Prostate gland (tissue), 2 donors: ENCODE measurements around the gene GNRH2. TPM values are rescaled to one million over a fixed set of nuclear protein-coding genes. Genes with fewer than 3 reads are reported as not detected.

ENCODE experiments used
- DNase-seq: peaks from one replicate; pipeline ENCODE4 v3.0.0-alpha.2; 2019; ENCODE audit warnings: low spot score
- H3K27ac ChIP-seq, 2 donors: fragments of 200-600 bp; sonication (generic); 2 replicates each; pipeline ENCODE4 v1.5.1; 2017 to 2019
- H3K27me3 ChIP-seq: fragments of 200-600 bp; sonication (generic); replicated peaks from 2 replicates; pipeline ENCODE4 v1.5.1; 2019; ENCODE audit not compliant: insufficient read depth
- H3K36me3 ChIP-seq, 2 donors: fragments of 200-600 bp; sonication (generic); 1 replicate in 1 of 2; 2 replicates in 1 of 2; pipeline versions ENCODE4 v1.5.1 to v1.8.1; 2017 to 2019
- H3K4me1 ChIP-seq: fragments of 200-600 bp; sonication (generic); replicated peaks from 2 replicates; pipeline ENCODE4 v1.5.1; 2019
- H3K4me3 ChIP-seq, 2 donors: fragments of 200-600 bp; sonication (generic); 2 replicates each; pipeline ENCODE4 v1.5.1; 2017 to 2019
- H3K9me3 ChIP-seq: fragments of 200-600 bp; sonication (generic); 2 replicates; pipeline ENCODE4 v1.5.1; 2017
- POLR2A ChIP-seq: fragments of 450-650 bp; IDR thresholded peaks from one replicate; pipeline ENCODE4 v1.6.1; 2016; ENCODE audit warnings: antibody characterized with exemption, mild to moderate bottlenecking
- POLR2AphosphoS5 ChIP-seq: sonication (generic); formaldehyde crosslinking; IDR thresholded peaks from one replicate; pipeline ENCODE4 v1.6.1; 2017; ENCODE audit warnings: antibody characterized with exemption
- WGBS: methylation state at CpG from one replicate; pipeline ENCODE4 v1.1.5; 2018; 5-methylcytosine and 5-hydroxymethylcytosine counted together
- intact Hi-C: fragments of 100-400 bp; cut with DNase I; formaldehyde crosslinking; loops from one replicate; pipeline ENCODE4 v1.14.2; 2022
- total RNA-seq, 2 donors: library from RNA; depleted of rRNA; stranded (reverse); fragments of >200 nt; gene quantifications; one replicate each; pipeline ENCODE4 v1.1.0, GENCODE V29; 2016
- TF ChIP-seq, protein P1 (sequence below), 4 experiments: fragments of 200-600 bp in 2 of 4; fragments of 450-650 bp in 2 of 4; sonication (generic) in 2 of 4; IDR thresholded peaks; 1 replicate in 3 of 4; 2 replicates in 1 of 4; pipeline ENCODE4 v1.5.1; 2016 to 2019; ENCODE audit warnings: antibody characterized with exemption in 4 of 4, mild to moderate bottlenecking in 2 of 4, moderate library complexity in 2 of 4

GNRH2 gene
- total RNA-seq, 2 donors from 2014 or later, result not detected

DNA sequence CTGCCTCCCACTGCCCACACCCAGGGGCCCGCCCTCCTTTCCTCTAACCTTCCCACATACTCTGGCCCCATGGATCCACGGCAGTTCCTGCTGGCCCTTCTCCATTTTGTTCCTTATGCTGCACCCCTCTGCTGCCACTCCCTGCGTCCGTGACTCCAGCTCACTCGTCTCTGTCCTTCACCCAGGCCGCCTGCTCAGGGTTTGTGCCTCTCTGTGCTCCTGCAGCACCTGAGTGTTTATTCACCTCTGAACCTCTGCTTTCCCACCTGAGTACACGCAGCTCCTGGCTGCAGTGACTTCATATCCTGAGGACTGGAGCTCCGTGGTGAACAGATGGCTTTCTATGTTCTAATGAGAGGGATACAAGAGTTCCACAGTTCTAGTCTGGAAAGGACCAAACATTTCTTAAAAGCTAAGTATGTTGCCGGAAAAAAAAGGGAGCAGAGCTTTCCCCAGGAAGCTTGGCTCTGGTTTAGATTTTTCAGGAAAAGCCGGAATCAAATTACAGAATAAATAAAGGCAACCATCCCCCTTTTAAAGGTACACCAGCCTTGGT lies 1.5 kb upstream of the GNRH2 start:
- no peak for DNase-seq
- WGBS, result 28% methylated on average over 10 of the region's 10 CpGs
- Histone ChIP-seq H3K27me3 (no peaks in the 10 kb centered on the region), H3K4me3 (no peak overlapping the region), H3K9me3 (no peaks in the 10 kb centered on the region), H3K27ac (peak overlapping the region; percentile 63 to 73), H3K4me1 (peaks cover 6% of the 10 kb centered on the region), H3K36me3 (peaks cover 0 to 9% of the 10 kb centered on the region in 2 donors)
- intact Hi-C loops, result no loop called here
- TF ChIP-seq, protein P1, sequence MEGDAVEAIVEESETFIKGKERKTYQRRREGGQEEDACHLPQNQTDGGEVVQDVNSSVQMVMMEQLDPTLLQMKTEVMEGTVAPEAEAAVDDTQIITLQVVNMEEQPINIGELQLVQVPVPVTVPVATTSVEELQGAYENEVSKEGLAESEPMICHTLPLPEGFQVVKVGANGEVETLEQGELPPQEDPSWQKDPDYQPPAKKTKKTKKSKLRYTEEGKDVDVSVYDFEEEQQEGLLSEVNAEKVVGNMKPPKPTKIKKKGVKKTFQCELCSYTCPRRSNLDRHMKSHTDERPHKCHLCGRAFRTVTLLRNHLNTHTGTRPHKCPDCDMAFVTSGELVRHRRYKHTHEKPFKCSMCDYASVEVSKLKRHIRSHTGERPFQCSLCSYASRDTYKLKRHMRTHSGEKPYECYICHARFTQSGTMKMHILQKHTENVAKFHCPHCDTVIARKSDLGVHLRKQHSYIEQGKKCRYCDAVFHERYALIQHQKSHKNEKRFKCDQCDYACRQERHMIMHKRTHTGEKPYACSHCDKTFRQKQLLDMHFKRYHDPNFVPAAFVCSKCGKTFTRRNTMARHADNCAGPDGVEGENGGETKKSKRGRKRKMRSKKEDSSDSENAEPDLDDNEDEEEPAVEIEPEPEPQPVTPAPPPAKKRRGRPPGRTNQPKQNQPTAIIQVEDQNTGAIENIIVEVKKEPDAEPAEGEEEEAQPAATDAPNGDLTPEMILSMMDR (IDR thresholded peaks at IDR 0.05), result no peak
- TF ChIP-seq POLR2A (no peak), POLR2AphosphoS5 (peak; percentile 17)

DNA sequence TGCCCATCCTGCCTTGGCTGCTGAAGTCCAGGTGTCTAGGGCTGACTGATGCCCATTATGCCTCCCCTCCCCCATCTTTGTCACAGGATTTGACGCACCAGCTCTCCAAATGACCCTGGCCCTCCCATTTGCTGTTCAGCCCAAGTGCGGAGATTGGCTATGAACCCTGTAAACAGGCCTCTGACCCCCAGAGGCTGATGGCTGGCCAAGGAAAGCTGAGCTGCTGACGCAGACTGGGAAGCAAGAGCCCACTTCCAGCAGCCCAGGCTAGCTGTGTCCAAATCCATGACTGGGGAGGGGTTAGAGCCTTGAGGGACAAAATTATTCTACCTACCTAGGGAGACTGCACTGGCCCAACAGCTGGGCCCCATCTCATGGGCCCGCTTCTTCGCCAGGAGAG lies 797 bp upstream of the GNRH2 start:
- TF ChIP-seq, protein P1 (IDR thresholded peaks at IDR 0.05), result no peak
- no peak for TF ChIP-seq POLR2AphosphoS5
- no peak for TF ChIP-seq POLR2A
- no peak for DNase-seq
- Histone ChIP-seq H3K9me3 (no peaks in the 10 kb centered on the region), H3K27me3 (no peaks in the 10 kb centered on the region), H3K4me1 (peaks cover 13% of the 10 kb centered on the region), H3K4me3 (no peak overlapping the region), H3K36me3 (peaks cover 0 to 2% of the 10 kb centered on the region in 2 donors), H3K27ac (peak overlapping the region; percentile 63 to 73)
- 78% methylated on average over 5 of the region's 5 CpGs for WGBS
- intact Hi-C loops, result no loop called here

DNA sequence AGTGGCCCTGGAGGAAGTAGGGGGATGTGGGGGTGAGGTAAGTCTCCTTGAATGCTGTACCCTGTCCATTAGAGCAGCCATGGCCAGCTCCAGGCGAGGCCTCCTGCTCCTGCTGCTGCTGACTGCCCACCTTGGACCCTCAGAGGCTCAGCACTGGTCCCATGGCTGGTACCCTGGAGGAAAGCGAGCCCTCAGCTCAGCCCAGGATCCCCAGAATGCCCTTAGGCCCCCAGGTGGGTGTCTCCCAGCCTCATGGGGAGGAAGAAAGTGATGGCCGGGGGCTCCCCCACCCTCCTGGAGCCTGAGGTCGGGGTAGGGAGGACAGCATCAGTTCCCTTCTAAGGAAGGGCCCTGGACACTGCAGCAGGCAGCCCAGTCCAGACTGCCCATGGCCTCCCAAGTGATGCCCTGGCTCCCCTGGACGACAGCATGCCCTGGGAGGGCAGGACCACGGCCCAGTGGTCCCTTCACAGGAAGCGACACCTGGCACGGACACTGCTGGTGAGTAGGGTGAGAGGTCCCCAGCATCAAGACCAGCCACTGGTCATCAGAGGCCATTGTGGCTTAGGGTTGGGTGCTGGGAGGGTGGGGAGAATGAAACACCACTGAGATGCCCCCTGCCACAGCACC lies 1.0 kb downstream of the GNRH2 start:
- Histone ChIP-seq H3K9me3 (no peaks in the 10 kb centered on the region), H3K4me1 (peaks cover 13% of the 10 kb centered on the region), H3K36me3 (no peaks in the 10 kb centered on the region), H3K27me3 (no peaks in the 10 kb centered on the region), H3K27ac (peak overlapping the region in 1 of 2 donors; percentile 90), H3K4me3 (no peak overlapping the region)
- 89% methylated on average over 8 of the region's 8 CpGs for WGBS
- TF ChIP-seq POLR2AphosphoS5 (no peak), POLR2A (no peak)
- TF ChIP-seq, protein P1 (IDR thresholded peaks at IDR 0.05), result no peak
- intact Hi-C loops, result no loop called here
- DNase-seq, result no peak

DNA sequence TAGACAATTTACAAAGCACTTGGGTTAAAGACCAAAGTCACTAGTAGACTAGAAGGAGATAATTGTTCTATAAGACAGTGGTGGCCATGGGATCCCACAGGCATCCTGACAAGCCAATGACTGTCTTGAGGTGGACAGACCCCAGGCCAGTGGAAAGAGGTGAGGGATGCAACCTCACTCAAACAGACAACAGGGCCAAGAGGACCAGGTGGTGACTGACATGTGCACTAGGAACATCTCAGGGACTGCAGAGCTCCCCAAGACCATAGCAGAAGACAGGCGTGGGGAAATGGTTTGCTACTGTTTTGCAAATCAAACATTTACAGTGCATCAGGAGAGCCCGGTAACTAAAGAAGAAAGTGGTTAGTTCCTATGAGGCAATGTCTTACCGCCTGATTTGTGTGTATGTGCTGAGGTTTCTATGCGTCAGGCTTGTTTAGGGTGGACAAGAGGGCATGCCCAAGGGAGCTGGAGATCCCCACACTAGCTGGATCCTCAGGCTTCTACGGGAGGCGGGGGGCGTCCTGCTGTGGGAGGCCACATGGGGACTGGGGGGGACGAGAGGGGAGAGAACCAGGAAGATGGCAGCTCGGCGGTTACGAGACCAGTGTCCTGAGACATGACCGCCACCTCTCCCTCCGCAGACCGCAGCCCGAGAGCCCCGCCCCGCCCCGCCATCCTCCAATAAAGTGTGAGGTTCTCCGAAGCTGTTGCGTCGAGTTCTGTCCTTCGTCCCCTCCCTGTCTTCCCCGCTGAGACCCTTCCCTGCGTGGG lies 1.8 kb downstream of the GNRH2 start:
- DNase-seq, result peak; percentile 74
- TF ChIP-seq, protein P1 (IDR thresholded peaks at IDR 0.05), result no peak
- TF ChIP-seq POLR2A (no peak), POLR2AphosphoS5 (no peak)
- Histone ChIP-seq H3K4me3 (peak overlapping the region; percentile 83 to 93), H3K36me3 (no peaks in the 10 kb centered on the region), H3K4me1 (peaks cover 13% of the 10 kb centered on the region), H3K9me3 (no peaks in the 10 kb centered on the region), H3K27ac (peak overlapping the region; percentile 90 to 96), H3K27me3 (no peaks in the 10 kb centered on the region)
- intact Hi-C loops, result no loop called here
- 2% methylated on average over 24 of the region's 24 CpGs for WGBS
